Activated gamma-delta T cell treated with anti-CD3 and anti-CD28 coated beads, Interleukin-2, amount 50 U/mL, for 16 hours (primary cell): ENCODE measurements around the gene HMX1.

Experiments
- DNase-seq: peaks from one replicate; pipeline ENCODE4 v3.0.0-alpha.2; 2020; ENCODE audit warnings: low read depth

Gene HMX1

GRCh38 chr4:8840006-8840793 is 31.4 kb downstream of the HMX1 start:
- DNase-seq, result no peak

- no peak for DNase-seq
These were observed 32.6 kb downstream of the HMX1 start for GRCh38 chr4:8838961-8839431.

- no peak for DNase-seq
These were observed 33.2 kb downstream of the HMX1 start for GRCh38 chr4:8838296-8838960.

GRCh38 chr4:8837181-8837841 is 34.3 kb downstream of the HMX1 start:
- no peak for DNase-seq

- no peak for DNase-seq
These were observed 34.9 kb downstream of the HMX1 start for GRCh38 chr4:8836664-8837171.

- DNase-seq, result no peak
These were observed 35.9 kb downstream of the HMX1 start for GRCh38 chr4:8835521-8836365.

GRCh38 chr4:8834681-8835220 is 36.9 kb downstream of the HMX1 start:
- DNase-seq, result no peak

- DNase-seq, result no peak
These were observed 39.3 kb downstream of the HMX1 start for GRCh38 chr4:8832113-8832915.

GRCh38 chr4:8831221-8832112 is 40.2 kb downstream of the HMX1 start:
- DNase-seq, result no peak

- DNase-seq, result no peak
These were observed 40.9 kb downstream of the HMX1 start for GRCh38 chr4:8830611-8831200.

- DNase-seq, result no peak
These were observed 41.6 kb downstream of the HMX1 start for GRCh38 chr4:8830056-8830455.

GRCh38 chr4:8829584-8829983 is 42.1 kb downstream of the HMX1 start:
- DNase-seq, result no peak

GRCh38 chr4:8828869-8829268 is 42.8 kb downstream of the HMX1 start:
- no peak for DNase-seq

- no peak for DNase-seq
These were observed 50.3 kb downstream of the HMX1 start for GRCh38 chr4:8821151-8821950.

GRCh38 chr4:8820178-8821102 is 51.2 kb downstream of the HMX1 start:
- DNase-seq, result no peak

- no peak for DNase-seq
These were observed 52.0 kb downstream of the HMX1 start for GRCh38 chr4:8819473-8820177.

- DNase-seq, result no peak
These were observed 52.6 kb downstream of the HMX1 start for GRCh38 chr4:8819019-8819418.
